Subcutaneous abdominal adipose tissue (tissue), 5 donors: ENCODE data around the gene KRT77.

ENCODE experiments used
- H3K27ac ChIP-seq: one replicate; pipeline ENCODE4 v1.7.0; 2013; ENCODE audit warnings: low read depth, mild to moderate bottlenecking, inconsistent platforms, low read length, moderate library complexity
- H3K27me3 ChIP-seq, 5 donors: one replicate each; pipeline ENCODE4 v1.7.0; 2013; ENCODE audit warnings: low read length in 5 of 5, inconsistent platforms in 1 of 5; ENCODE audit not compliant: control insufficient read depth in 5 of 5, insufficient read depth in 4 of 5
- H3K36me3 ChIP-seq, 5 donors: one replicate each; pipeline ENCODE4 v1.7.0; 2013; ENCODE audit warnings: low read length in 5 of 5; ENCODE audit not compliant: control insufficient read depth in 5 of 5, insufficient read depth in 5 of 5
- H3K4me1 ChIP-seq, 5 donors: one replicate each; pipeline ENCODE4 v1.7.0; 2013; ENCODE audit warnings: low read length in 5 of 5, mild to moderate bottlenecking in 3 of 5, moderate library complexity in 1 of 5; ENCODE audit not compliant: control insufficient read depth in 5 of 5, insufficient read depth in 5 of 5
- H3K4me3 ChIP-seq, 5 donors: one replicate each; pipeline ENCODE4 v1.7.0; 2013; ENCODE audit warnings: low read length in 5 of 5, low read depth in 1 of 5
- H3K9ac ChIP-seq, 5 donors: one replicate each; pipeline ENCODE4 v1.7.0; 2013; ENCODE audit warnings: low read length in 5 of 5, mild to moderate bottlenecking in 4 of 5, moderate library complexity in 3 of 5
- H3K9me3 ChIP-seq, 5 donors: one replicate each; pipeline ENCODE4 v1.7.0; 2013; ENCODE audit warnings: low read length in 5 of 5; ENCODE audit not compliant: control insufficient read depth in 5 of 5
- donor health status: healthy.
- donor health status: healthy.
- donor health status: healthy.
- donor health status: healthy.
- donor health status: healthy.

Gene KRT77

GRCh38 chr12:52696588-52696987 lies 6.7 kb downstream of the KRT77 start:
- peaks cover 0 to 23% (median 4%) of the 10 kb centered on the region in 5 donors for H3K4me1 ChIP-seq
- no peaks in the 10 kb centered on the region for H3K9me3 ChIP-seq
- H3K9ac ChIP-seq = no peak overlapping the region
- H3K27me3 ChIP-seq = peaks cover 4 to 24% (median 8%) of the 10 kb centered on the region in 5 donors
- H3K4me3 ChIP-seq = no peak overlapping the region
- no peak overlapping the region for H3K27ac ChIP-seq
- no peaks in the 10 kb centered on the region for H3K36me3 ChIP-seq

- Histone ChIP-seq H3K4me1 (peaks cover 4 to 28% (median 11%) of the 10 kb centered on the region in 5 donors), H3K4me3 (no peak overlapping the region), H3K9me3 (no peaks in the 10 kb centered on the region), H3K27me3 (peaks cover 14 to 32% (median 20%) of the 10 kb centered on the region in 5 donors), H3K9ac (no peak overlapping the region), H3K27ac (no peak overlapping the region), H3K36me3 (no peaks in the 10 kb centered on the region)
Measured at GRCh38 chr12:52695039-52695438, 8.3 kb downstream of the KRT77 start.

GRCh38 chr12:52694151-52694550 lies 9.2 kb downstream of the KRT77 start:
- Histone ChIP-seq H3K36me3 (no peaks in the 10 kb centered on the region), H3K27me3 (peaks cover 14 to 38% (median 25%) of the 10 kb centered on the region in 5 donors), H3K9me3 (no peaks in the 10 kb centered on the region)

GRCh38 chr12:52693261-52693660 lies 10.1 kb downstream of the KRT77 start:
- Histone ChIP-seq H3K9me3 (no peaks in the 10 kb centered on the region), H3K9ac (no peak overlapping the region), H3K4me1 (peaks cover 0 to 23% (median 10%) of the 10 kb centered on the region in 5 donors), H3K27me3 (peaks cover 14 to 42% (median 23%) of the 10 kb centered on the region in 5 donors), H3K36me3 (no peaks in the 10 kb centered on the region), H3K27ac (no peak overlapping the region), H3K4me3 (no peak overlapping the region)

More at GRCh38 chr12:52694151-52694550, 9.2 kb downstream of the KRT77 start:
- Histone ChIP-seq H3K9ac (no peak overlapping the region), H3K4me1 (peaks cover 4 to 23% (median 10%) of the 10 kb centered on the region in 5 donors), H3K4me3 (no peak overlapping the region), H3K27ac (no peak overlapping the region)

- H3K4me1 ChIP-seq = peaks cover 0 to 23% (median 10%) of the 10 kb centered on the region in 5 donors
- H3K27me3 ChIP-seq = peaks cover 17 to 51% (median 30%) of the 10 kb centered on the region in 5 donors
- H3K9ac ChIP-seq = no peak overlapping the region
- H3K27ac ChIP-seq = no peak overlapping the region
- H3K36me3 ChIP-seq = no peaks in the 10 kb centered on the region
- no peaks in the 10 kb centered on the region for H3K9me3 ChIP-seq
- no peak overlapping the region for H3K4me3 ChIP-seq
Measured at GRCh38 chr12:52692254-52692653, 11.1 kb downstream of the KRT77 start.

GRCh38 chr12:52691841-52692150 lies 11.5 kb downstream of the KRT77 start:
- no peak overlapping the region for H3K4me3 ChIP-seq

GRCh38 chr12:52691076-52691840 lies 12.1 kb downstream of the KRT77 start:
- Histone ChIP-seq H3K9me3 (no peaks in the 10 kb centered on the region), H3K27ac (no peak overlapping the region), H3K9ac (peak overlapping the region in 1 of 5 donors; percentile 41), H3K36me3 (no peaks in the 10 kb centered on the region), H3K27me3 (peaks cover 17 to 56% (median 32%) of the 10 kb centered on the region in 5 donors), H3K4me1 (peaks cover 0 to 23% (median 10%) of the 10 kb centered on the region in 5 donors), H3K4me3 (peak overlapping the region in 4 of 5 donors; percentile 20 to 55 (median 38))

More at GRCh38 chr12:52691841-52692150, 11.5 kb downstream of the KRT77 start:
- H3K27me3 ChIP-seq = peaks cover 17 to 54% (median 30%) of the 10 kb centered on the region in 5 donors
- no peak overlapping the region for H3K9ac ChIP-seq
- no peaks in the 10 kb centered on the region for H3K9me3 ChIP-seq
- no peak overlapping the region for H3K27ac ChIP-seq
- peaks cover 0 to 23% (median 10%) of the 10 kb centered on the region in 5 donors for H3K4me1 ChIP-seq
- H3K36me3 ChIP-seq = no peaks in the 10 kb centered on the region

GRCh38 chr12:52690351-52691075 lies 12.8 kb downstream of the KRT77 start:
- peaks cover 17 to 57% (median 33%) of the 10 kb centered on the region in 5 donors for H3K27me3 ChIP-seq
- H3K36me3 ChIP-seq = no peaks in the 10 kb centered on the region
- H3K4me1 ChIP-seq = peaks cover 0 to 23% (median 10%) of the 10 kb centered on the region in 5 donors
- peak overlapping the region in 1 of 5 donors; percentile 41 for H3K9ac ChIP-seq
- no peak overlapping the region for H3K27ac ChIP-seq
- peak overlapping the region in 3 of 5 donors; percentile 36 to 55 (median 39) for H3K4me3 ChIP-seq
- no peaks in the 10 kb centered on the region for H3K9me3 ChIP-seq

- no peaks in the 10 kb centered on the region for H3K36me3 ChIP-seq
- H3K4me1 ChIP-seq = peaks cover 0 to 23% (median 10%) of the 10 kb centered on the region in 5 donors
- no peak overlapping the region for H3K4me3 ChIP-seq
- peaks cover 17 to 57% (median 34%) of the 10 kb centered on the region in 5 donors for H3K27me3 ChIP-seq
- no peak overlapping the region for H3K27ac ChIP-seq
- no peak overlapping the region for H3K9ac ChIP-seq
- H3K9me3 ChIP-seq = no peaks in the 10 kb centered on the region
Measured at GRCh38 chr12:52689936-52690335, 13.4 kb downstream of the KRT77 start.

- no peak overlapping the region for H3K4me3 ChIP-seq
- peaks cover 17 to 62% (median 35%) of the 10 kb centered on the region in 5 donors for H3K27me3 ChIP-seq
- H3K4me1 ChIP-seq = peaks cover 0 to 23% (median 10%) of the 10 kb centered on the region in 5 donors
- H3K36me3 ChIP-seq = no peaks in the 10 kb centered on the region
- H3K27ac ChIP-seq = no peak overlapping the region
- no peak overlapping the region for H3K9ac ChIP-seq
- H3K9me3 ChIP-seq = no peaks in the 10 kb centered on the region
Measured at GRCh38 chr12:52689239-52689638, 14.1 kb downstream of the KRT77 start.
